ENCODE results near the gene PRPS2.

Gene PRPS2

DNA sequence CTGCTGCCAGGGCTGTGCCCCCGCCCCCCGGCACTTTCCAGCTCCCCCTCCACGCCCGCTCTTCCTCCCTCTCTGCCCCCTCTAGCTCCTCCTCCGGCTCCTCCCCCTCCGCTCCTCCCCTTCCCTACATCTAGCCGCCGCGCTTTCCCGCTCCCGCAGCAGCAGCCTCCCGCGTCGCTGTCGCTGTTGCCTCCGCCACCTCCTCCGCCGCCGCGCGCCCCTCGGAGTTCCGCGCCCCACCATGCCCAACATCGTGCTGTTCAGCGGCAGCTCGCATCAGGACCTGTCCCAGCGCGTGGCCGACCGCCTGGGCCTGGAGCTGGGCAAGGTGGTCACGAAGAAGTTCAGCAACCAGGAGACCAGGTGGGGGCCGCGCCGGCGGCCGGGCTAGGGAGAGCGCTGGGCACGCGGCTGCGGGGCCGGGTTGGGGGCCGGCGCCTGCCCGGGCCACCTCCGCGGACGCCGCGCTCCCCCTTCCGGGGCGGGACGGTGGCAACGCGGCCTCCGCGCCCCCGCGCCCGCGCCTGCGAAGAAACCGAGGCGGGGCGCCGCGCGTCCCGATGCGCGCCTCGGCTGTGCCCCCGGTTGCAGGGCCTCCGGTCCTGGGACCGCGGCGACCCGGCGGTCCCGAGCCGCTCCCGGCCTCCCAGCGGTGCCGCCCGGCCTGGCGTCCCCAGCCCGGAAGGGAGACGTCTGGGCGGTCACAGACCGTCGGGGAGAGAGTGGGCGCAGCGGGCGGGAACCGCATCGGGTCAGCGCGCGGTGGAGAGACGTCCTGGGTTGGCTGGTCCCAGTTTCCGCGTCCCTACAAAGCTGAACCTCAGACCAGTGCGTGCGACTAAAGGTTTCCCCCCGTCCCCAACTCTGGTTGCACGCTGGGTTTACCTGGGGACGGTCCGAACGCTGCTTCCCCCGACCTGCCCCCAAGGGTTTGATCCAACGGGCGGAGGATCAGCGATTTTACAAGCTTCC, at the start of gene PRPS2:
TSS of gene PRPS2 (plus strand) at position 156 of the 972 bp plus-strand sequence. CDS start at position 242, 86 bp downstream.
- TF ChIP-seq, protein P1, sequence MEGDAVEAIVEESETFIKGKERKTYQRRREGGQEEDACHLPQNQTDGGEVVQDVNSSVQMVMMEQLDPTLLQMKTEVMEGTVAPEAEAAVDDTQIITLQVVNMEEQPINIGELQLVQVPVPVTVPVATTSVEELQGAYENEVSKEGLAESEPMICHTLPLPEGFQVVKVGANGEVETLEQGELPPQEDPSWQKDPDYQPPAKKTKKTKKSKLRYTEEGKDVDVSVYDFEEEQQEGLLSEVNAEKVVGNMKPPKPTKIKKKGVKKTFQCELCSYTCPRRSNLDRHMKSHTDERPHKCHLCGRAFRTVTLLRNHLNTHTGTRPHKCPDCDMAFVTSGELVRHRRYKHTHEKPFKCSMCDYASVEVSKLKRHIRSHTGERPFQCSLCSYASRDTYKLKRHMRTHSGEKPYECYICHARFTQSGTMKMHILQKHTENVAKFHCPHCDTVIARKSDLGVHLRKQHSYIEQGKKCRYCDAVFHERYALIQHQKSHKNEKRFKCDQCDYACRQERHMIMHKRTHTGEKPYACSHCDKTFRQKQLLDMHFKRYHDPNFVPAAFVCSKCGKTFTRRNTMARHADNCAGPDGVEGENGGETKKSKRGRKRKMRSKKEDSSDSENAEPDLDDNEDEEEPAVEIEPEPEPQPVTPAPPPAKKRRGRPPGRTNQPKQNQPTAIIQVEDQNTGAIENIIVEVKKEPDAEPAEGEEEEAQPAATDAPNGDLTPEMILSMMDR (IDR thresholded peaks at IDR 0.05): no peak
- peak within 1 kb of the TSS; percentile 9 to 41 for H3K27ac ChIP-seq

DNA sequence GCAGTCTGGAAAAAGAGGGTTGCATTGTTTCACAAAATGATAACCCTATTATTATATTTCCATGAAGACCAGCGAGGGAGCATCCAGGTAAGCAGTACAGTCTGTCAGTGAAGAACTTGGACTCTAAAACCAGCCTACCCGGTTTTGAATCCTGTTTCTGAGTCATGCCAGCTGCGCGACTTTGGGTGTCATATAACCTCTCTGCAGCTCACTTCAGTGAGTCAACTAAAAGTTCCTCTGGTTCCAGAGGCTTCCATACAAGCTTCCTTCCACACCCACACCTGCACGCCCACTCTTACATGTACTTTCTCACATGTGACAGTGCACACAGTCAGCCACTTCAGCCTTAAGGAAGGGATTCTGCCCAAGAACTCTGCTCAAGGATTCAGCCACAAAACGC, 49.8 kb upstream of the PRPS2 start:
- no peaks in the 10 kb centered on the region for H3K9me3 ChIP-seq
- no peak for DNase-seq
- H3K4me3 ChIP-seq: no peak overlapping the region
- H3K4me1 ChIP-seq: no peaks in the 10 kb centered on the region
- intact Hi-C loops (cut with DNase I; ENCODE audit: low total_unique reads): no loop called here
- H3K27ac ChIP-seq: no peak overlapping the region
- H3K27me3 ChIP-seq: no peaks in the 10 kb centered on the region
- TF ChIP-seq, protein P1 (IDR thresholded peaks at IDR 0.05): no peak
- H3K36me3 ChIP-seq: no peaks in the 10 kb centered on the region

More for the DNA sequence above, at the start of gene PRPS2:
- Histone ChIP-seq H3K27me3 (no peaks in the 10 kb centered on the region), H3K9me3 (peaks cover 0 to 5% (median 0%) of the 10 kb centered on the region in 3 donors), H3K36me3 (no peaks in the 10 kb centered on the region), H3K4me1 (peaks cover 0 to 2% (median 0%) of the 10 kb centered on the region in 4 donors), H3K4me3 (peak within 1 kb of the TSS; percentile 61 to 75)
- intact Hi-C loops (cut with DNase I; ENCODE audit: low total_unique reads): loop anchor here (10.0 kb wide), 1 partner anchor 1113 kb away; no protein-coding TSS in a partner anchor
- DNase-seq: peak; percentile 43 to 70

- intact Hi-C loops (cut with DNase I; ENCODE audit: low total_unique reads): no loop called here
- no peaks in the 10 kb centered on the region for H3K4me1 ChIP-seq
- no peak overlapping the region for H3K4me3 ChIP-seq
- DNase-seq: no peak
- no peak overlapping the region for H3K27ac ChIP-seq
- TF ChIP-seq, protein P1 (IDR thresholded peaks at IDR 0.05): no peak
- no peaks in the 10 kb centered on the region for H3K27me3 ChIP-seq
- peaks cover 0 to 11% (median 0%) of the 10 kb centered on the region in 3 donors for H3K9me3 ChIP-seq
- no peaks in the 10 kb centered on the region for H3K36me3 ChIP-seq
Measured at GRCh38 chrX:12747433-12747832, 43.8 kb upstream of the PRPS2 start.

DNA sequence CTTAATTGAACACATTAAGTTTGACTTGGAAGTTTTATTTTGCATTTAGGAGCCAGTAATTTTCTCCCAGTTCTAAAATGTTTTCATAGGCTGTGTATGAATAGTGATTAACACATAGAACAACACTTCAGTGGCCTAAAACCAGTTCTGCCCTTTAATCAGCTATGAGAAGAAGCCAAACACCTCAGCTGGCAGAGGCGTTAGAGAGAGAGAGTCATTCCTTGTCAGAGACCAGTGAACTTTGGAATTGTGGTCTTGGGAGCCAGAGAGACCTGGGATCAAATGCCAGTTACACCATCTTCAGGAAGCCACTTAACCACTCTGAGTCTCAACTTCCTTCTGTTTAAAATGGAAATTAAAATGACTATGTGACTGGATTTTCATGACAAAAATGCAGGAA, 39.3 kb upstream of the PRPS2 start:
- no peak for DNase-seq
- Histone ChIP-seq H3K36me3 (no peaks in the 10 kb centered on the region), H3K4me1 (no peaks in the 10 kb centered on the region), H3K27ac (no peak overlapping the region), H3K4me3 (no peak overlapping the region), H3K27me3 (no peaks in the 10 kb centered on the region), H3K9me3 (peaks cover 0 to 11% (median 0%) of the 10 kb centered on the region in 3 donors)
- intact Hi-C loops (cut with DNase I; ENCODE audit: low total_unique reads): no loop called here
- TF ChIP-seq, protein P1 (IDR thresholded peaks at IDR 0.05): no peak

GRCh38 chrX:12753366-12753765, 37.8 kb upstream of the PRPS2 start:
- Histone ChIP-seq H3K36me3 (no peaks in the 10 kb centered on the region), H3K9me3 (peaks cover 0 to 11% (median 0%) of the 10 kb centered on the region in 3 donors), H3K27ac (no peak overlapping the region), H3K4me3 (no peak overlapping the region), H3K4me1 (no peaks in the 10 kb centered on the region), H3K27me3 (no peaks in the 10 kb centered on the region)
- TF ChIP-seq, protein P1 (IDR thresholded peaks at IDR 0.05): no peak
- intact Hi-C loops (cut with DNase I; ENCODE audit: low total_unique reads): no loop called here
- DNase-seq: no peak

All from tibial artery (tissue), 4 donors.